SW480 (cell line): ENCODE data around the gene LRP10.

Experiments
- DNase-seq: peaks from one replicate; pipeline ENCODE4 v3.0.0-alpha.2; 2016; ENCODE audit warnings: low spot score

LRP10 gene

GRCh38 chr14:22919601-22919921 lies 48.0 kb downstream of the LRP10 start:
- no peak for DNase-seq

- no peak for DNase-seq
These were observed 49.2 kb downstream of the LRP10 start for GRCh38 chr14:22920697-22921096.

DNA sequence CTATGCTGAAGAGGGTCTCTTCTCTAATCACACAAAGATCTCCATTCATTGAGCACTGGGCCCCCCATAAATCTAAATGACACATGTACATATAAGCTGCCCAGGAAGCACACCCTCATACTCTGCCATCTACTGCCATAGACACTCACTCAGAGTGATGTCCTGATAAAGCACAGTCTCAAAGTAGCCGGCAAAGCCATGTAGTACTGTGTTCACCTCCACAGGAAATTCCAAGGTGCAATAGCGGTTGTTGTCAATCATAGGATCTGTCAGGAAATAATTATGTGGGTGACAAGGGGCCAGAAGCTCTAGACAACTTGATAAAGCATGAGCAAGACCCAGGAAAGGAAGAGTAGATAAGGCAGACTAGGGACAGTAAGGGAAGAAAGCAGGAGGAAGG lies 50.8 kb downstream of the LRP10 start:
- DNase-seq = no peak

- DNase-seq = no peak
These were observed 52.2 kb downstream of the LRP10 start for GRCh38 chr14:22923746-22924145.

- no peak for DNase-seq
These were observed 54.0 kb downstream of the LRP10 start for GRCh38 chr14:22925513-22925912.

GRCh38 chr14:22926316-22926715 lies 54.8 kb downstream of the LRP10 start:
- DNase-seq = peak; percentile 71

GRCh38 chr14:22928237-22929103 lies 56.9 kb downstream of the LRP10 start:
- no peak for DNase-seq

DNA sequence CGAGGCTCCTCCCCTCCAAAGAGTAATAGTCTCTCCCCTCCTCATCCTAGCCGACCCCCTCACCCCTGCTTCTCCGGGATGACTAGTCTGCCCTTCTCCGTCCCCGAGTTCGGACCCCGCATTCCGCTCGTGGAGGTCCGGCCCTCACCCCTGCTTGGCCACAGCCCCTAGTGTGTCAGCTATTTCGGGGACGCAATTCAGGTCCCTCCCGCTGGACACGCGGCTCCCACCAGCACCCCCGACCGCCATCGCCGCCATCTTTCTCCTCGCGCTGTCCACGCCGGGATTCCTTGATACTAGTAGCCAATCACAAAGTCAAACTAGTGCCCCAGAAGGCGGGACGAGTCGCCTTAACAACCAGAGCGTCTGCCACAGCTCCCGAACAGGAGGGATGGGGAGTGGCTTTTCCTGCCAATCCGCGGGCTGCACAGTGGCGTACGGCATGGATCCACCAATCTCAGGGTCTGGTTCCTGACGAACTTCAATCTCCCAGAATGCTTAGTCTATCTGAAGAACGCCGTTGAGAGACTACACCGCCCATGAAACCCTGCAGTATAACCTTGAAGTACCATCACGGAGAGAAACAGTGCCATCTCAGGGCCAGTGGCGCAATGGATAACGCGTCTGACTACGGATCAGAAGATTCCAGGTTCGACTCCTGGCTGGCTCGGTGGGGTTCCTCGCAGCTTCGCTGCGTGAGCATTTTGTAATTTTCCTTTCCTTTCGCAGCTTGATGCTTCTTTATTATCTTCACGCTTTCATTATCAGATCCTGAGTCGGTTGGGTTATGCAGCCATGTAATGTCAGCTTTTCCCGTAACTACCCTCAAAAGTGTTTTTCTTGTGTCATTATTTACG lies 57.8 kb downstream of the LRP10 start, which contains the start of gene PRMT5:
TSS of gene PRMT5 (minus strand) at position 273 of the 857 bp plus-strand sequence. CDS start at position 258, 15 bp downstream.
- peak; percentile 99 for DNase-seq

DNA sequence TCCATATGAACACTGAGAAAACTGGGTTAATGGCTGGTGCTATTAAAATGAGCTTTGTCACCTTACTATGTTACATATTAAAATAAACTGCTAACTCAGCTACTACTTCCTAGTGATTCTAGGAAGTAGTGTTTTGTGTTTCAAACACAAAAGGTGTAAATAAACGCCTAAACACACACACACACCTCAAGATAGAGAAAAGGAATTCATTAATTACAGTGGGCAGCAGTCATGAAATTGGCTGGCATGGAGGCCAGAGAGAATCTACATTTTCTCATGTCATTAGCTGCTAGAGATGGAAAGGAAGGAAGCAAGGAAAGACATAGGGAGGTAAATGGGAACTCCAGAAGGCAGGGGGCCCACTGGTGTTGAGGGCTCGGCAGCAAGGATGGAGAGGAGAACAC lies 58.4 kb downstream of the LRP10 start:
- no peak for DNase-seq
